HG03558 (cell line): ENCODE measurements around the gene PRKX.
"Not testable (repeated sequence)": the region's sequence is repeated elsewhere in the genome, so short reads cannot be mapped to it uniquely, and the experiment has no call there.

Source experiments
- ATAC-seq: cut with Tn5 transposase; IDR thresholded peaks from one replicate; pipeline ENCODE4 v1.9.1; 2021; ENCODE audit warnings: moderate number of reproducible peaks; ENCODE audit not compliant: unreplicated experiment; ENCODE audit errors: extremely low read depth

PRKX gene

DNA sequence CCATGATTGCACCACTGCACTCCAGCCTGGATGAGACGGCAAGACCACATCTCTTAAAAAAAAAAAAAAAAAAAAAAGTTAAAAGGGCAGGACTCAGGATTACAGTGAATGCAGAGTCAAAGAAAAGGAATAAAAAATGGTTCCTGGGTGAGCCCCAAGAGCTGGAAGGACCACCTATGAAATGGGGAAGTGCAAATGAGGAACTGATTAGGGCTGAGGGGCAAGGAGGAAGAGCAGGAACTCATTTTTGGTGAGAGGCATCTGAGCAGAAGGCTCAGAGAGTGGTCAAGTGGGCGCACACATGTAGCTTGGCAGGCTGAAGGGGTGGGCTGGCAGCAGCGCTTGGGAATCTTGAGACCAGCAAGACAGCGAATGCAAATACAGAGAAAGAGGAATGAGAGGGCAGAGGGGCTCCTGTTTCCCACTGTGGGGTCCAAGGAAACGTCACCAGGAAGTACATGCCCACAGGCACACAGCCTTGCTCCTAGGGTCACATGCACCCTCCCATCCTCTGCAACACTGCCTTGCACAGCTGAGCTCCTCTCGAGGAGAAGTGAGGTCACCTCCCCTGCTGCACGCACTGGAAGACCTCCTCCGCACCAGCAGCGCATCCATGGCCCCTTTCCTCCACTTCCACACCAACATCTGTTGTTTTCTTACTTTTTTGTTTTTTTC lies 49.7 kb downstream of the PRKX start:
- not testable (repeated sequence) for ATAC-seq

GRCh38 chrX:3659761-3660160 lies 53.7 kb downstream of the PRKX start:
- no peak for ATAC-seq

DNA sequence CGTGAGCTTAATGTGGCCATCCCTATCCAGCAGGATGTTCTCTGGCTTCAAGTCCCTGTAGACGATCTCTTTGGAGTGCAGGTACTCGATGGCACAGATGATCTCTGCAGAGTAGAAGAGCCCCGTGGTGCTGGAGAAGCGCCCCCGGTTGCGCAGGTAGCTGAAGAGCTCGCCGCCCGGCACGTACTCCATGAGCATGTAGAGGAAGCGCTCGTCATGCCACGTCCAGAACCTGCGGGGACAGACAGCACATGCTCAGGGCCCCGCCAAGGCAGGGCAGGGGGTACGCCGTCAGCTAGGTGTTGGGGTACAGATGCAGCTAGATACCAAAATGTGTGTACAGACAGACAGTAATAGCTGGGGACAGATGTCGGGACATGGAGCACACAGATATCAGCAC lies 58.3 kb downstream of the PRKX start:
- no peak for ATAC-seq

DNA sequence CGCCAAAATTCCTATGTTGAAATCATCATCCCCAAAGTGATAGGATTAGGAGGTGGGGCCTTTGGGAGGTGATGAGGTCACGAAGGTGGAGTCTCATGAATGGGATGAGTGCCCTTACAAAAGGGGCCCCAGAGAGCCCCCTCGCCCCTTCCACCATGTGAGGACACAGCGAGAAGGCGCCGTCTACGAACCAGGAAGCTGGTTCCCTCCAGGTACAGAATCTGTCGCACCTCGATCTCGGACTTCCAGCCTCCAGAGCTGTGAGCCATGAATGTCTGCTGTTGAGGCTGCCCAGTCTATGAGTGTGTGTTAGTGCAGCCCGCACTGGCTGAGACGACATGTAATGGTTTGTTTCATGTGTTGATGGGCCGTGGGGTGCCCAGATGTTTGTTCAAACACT lies 60.3 kb downstream of the PRKX start:
- no peak for ATAC-seq

DNA sequence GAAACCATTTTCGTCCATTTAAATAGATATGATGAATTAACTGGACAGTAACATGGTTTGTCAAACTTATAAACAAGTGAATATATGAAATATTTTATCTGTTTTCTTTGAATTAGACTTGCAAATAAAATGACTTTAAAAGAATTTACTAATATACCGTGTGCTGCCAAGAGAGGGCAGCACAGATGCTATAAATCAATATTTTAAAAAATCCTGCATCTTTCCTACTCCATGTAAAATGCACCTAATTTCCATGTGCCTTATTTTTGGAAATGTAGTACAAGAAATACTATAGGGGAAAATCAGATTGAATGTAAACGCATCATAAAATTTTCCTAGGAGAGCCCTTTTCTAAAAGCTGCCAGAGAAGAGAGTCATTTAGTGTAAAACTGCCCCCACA lies 62.2 kb downstream of the PRKX start:
- no peak for ATAC-seq

GRCh38 chrX:3648084-3648483 lies 65.4 kb downstream of the PRKX start:
- no peak for ATAC-seq

GRCh38 chrX:3639858-3640631 lies 73.4 kb downstream of the PRKX start:
- ATAC-seq = not testable (repeated sequence)

GRCh38 chrX:3639236-3639635 lies 74.2 kb downstream of the PRKX start:
- ATAC-seq = no peak

- ATAC-seq = no peak
Measured at GRCh38 chrX:3638280-3638873, 75.1 kb downstream of the PRKX start.

GRCh38 chrX:3636803-3637202 lies 76.6 kb downstream of the PRKX start:
- no peak for ATAC-seq

- ATAC-seq = no peak
Measured at GRCh38 chrX:3631196-3631595, 82.3 kb downstream of the PRKX start.

GRCh38 chrX:3627594-3627993 lies 85.9 kb downstream of the PRKX start:
- no peak for ATAC-seq

DNA sequence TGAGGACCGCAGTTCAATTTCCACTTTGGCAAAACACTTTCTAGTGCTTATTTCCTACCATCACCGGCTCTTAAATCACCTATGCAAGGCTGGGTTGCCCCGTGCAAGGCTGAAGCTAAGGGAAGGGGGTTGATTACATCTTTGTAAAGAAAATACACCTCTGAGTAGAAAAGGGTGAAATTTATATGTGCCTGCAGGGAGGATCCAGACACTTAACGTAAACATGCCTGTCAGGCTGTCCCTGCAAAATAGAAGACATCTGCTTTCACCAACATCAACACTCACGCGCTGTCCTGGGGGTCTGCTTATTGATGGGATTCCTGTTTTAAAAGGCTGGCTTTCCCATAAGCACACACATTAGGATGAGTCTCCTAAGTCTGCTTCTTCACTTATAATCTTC lies 92.0 kb downstream of the PRKX start:
- ATAC-seq = no peak

GRCh38 chrX:3611744-3612143 lies 101.7 kb downstream of the PRKX start:
- ATAC-seq = not testable (repeated sequence)

DNA sequence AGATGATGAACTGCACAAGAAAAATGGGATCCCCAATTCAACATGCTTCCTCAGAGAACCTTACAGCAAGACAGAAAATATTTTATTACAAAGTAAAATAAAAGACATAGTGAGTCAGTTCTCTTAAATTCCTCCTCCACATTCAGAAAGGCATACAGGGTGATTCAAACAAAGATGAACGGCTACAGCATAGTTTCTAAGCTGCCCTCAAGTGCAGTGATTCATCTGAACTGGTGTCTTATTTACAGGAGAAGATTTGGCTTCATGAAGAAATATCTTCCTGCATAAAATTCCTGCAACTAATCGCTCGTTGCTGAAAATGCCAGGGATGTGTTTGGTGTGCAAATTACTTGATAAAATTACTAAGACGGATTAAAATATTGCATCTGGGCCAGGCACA lies 103.6 kb downstream of the PRKX start:
- no peak for ATAC-seq

DNA sequence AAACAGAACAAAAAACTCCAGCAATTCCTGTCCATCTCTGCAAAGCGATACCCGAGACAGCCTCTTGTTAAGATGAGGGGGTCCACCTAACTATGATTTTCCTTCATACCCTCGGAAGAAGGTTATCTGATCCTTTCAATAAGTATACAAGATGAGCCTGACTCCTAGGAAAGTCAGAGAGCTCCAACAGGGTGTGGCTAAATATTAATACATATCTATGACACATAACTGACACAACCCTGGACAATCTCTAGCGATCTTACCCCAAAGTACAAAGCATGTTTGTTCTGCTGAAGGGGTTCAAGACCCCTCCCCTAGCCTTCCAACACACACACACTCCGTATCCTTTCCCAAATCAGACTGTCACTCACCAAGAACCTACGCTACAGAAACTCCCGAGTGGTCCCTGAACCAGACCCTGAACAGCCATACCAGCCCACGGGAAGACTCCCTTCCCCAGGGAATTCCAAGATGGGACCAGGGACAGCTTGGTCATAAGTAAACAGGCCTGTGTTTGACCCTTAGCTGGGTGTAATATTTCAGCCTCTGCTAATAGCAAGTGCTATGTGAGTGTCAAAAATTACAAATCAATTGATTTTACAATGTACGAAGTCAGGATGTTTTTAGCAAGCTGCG lies 110.3 kb downstream of the PRKX start:
- ATAC-seq = no peak

DNA sequence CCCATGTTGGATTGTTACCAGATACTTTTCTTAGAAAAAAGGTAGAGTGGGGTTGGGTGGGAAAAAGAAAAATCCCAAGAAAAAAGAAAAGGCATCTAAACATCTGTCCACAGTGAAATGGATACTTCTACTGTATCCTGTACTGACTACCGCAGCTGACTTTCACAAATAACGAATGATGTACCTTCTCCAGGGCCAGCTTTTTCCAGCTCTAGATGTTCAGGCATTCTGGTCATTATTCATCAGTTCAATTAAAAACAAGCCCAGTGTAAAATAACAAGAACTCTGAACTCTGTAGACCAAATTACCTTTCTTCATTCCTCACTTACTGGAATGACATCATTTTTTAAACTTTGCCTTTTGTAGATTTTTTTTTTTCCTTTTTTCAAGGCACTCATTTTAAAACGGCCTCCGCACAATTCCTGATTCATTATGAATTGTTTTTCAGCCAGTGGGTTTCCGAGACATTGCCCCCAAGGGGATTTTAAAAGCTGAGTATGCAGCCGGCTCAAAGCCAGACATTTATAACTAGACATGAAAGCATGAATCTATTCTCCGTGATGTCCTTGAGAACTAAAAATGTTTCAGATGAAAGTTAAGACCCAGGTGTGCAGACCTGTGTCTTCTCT lies 113.5 kb downstream of the PRKX start:
- ATAC-seq = no peak

DNA sequence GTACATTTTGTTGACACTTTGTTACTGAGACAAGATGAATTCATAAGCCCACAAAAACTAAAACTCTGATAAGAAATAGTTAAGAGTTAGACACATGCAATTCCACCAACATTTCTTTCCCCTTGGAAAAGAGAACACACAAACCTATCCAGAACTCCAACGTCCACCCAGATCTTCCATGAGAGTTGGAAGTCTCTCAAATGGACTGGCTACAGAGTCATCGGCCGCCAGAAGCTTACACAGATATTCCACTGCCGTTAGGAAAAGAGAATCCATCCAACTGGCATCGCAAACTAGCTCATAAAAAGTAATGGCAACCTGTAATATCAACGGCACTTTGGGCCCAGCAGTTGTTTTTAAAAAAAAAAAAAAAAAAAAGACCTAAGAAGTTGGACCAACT lies 114.7 kb downstream of the PRKX start:
- ATAC-seq = no peak

GRCh38 chrX:3598046-3598605 lies 115.3 kb downstream of the PRKX start:
- no peak for ATAC-seq

DNA sequence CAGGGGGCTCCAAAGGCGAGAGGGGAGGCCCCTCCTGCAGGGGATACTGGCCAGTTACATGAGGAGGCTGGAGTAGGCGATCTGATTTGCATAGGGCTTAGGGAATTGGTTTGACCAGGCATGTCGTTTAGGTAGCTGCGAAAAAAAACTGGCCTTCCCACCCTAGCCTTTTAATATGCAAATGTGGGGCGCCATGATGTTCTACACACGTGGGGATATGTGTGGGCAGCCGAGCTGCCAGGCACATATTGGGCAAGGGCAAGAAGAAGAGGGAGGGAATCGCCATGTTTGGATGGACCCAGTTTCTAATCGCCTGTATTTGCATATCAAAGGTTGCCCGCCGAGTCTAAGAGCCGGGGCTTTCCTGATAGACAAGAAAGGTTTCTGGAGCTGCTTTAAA lies 121.3 kb downstream of the PRKX start:
- ATAC-seq = no peak
